ENCODE results near the gene KDM4B.

The KDM4B gene

GRCh38 chr19:4957981-4958380 lies 10.9 kb upstream of the KDM4B start:
- H3K9me3 ChIP-seq (ENCODE audit: insufficient read depth, low read length, severe bottlenecking): no peaks in the 10 kb centered on the region
- H3K27me3 ChIP-seq (ENCODE audit: insufficient read depth, low read length, poor library complexity): no peaks in the 10 kb centered on the region
- peaks cover 86% of the 10 kb centered on the region for H3K36me3 ChIP-seq (ENCODE audit: insufficient read depth, low read length)
- DNase-seq: no peak
- peaks cover 46% of the 10 kb centered on the region for H4K20me1 ChIP-seq (ENCODE audit: insufficient read depth, low read length)
- H2AFZ ChIP-seq (ENCODE audit: low read depth, low read length): no peak overlapping the region
- no peak overlapping the region for H3K9ac ChIP-seq (ENCODE audit: low read depth, low read length)
- no peaks in the 10 kb centered on the region for H3K4me1 ChIP-seq (ENCODE audit: insufficient read depth, low read length)
- H3K4me2 ChIP-seq (ENCODE audit: insufficient read depth, low read length): no peak overlapping the region
- no peak overlapping the region for H3K27ac ChIP-seq (ENCODE audit: low read length)
- ATAC-seq (ENCODE audit: insufficient read depth, low read depth): no peak
- TF ChIP-seq EZH2 (IDR thresholded peaks at IDR 0.05; ENCODE audit: borderline replicate concordance, low read depth, low read length, severe bottlenecking) (no peak), CTCF (IDR thresholded peaks at IDR 0.05; ENCODE audit: borderline replicate concordance, extremely low read depth, low read length, poor library complexity, severe bottlenecking) (no peak)
- H3K79me2 ChIP-seq (ENCODE audit: insufficient read depth, low read length): peaks cover 17% of the 10 kb centered on the region
- H3K4me3 ChIP-seq (ENCODE audit: low read depth in 1 of 2, low read length in 2 of 2): no peak overlapping the region

- Histone ChIP-seq H3K79me2 (ENCODE audit: insufficient read depth, low read length) (peaks cover 5% of the 10 kb centered on the region; the same call in 1 of the 2 replicates), H2AFZ (ENCODE audit: low read depth, low read length) (no peak overlapping the region), H4K20me1 (ENCODE audit: insufficient read depth, low read length) (peaks cover 29% of the 10 kb centered on the region), H3K9ac (ENCODE audit: low read depth, low read length) (no peak overlapping the region), H3K27me3 (ENCODE audit: insufficient read depth, low read length, poor library complexity) (no peaks in the 10 kb centered on the region), H3K36me3 (ENCODE audit: insufficient read depth, low read length) (peaks cover 63% of the 10 kb centered on the region), H3K4me3 (ENCODE audit: low read depth in 1 of 2, low read length in 2 of 2) (no peak overlapping the region), H3K4me2 (ENCODE audit: insufficient read depth, low read length) (no peak overlapping the region), H3K27ac (ENCODE audit: low read length) (no peak overlapping the region), H3K9me3 (ENCODE audit: insufficient read depth, low read length, severe bottlenecking) (no peaks in the 10 kb centered on the region), H3K4me1 (ENCODE audit: insufficient read depth, low read length) (no peaks in the 10 kb centered on the region)
- DNase-seq (no peak), ATAC-seq (ENCODE audit: insufficient read depth, low read depth) (no peak)
- TF ChIP-seq EZH2 (IDR thresholded peaks at IDR 0.05; ENCODE audit: borderline replicate concordance, low read depth, low read length, severe bottlenecking) (no peak), CTCF (IDR thresholded peaks at IDR 0.05; ENCODE audit: borderline replicate concordance, extremely low read depth, low read length, poor library complexity, severe bottlenecking) (no peak)
Observed at GRCh38 chr19:4962085-4962619, 6.8 kb upstream of the KDM4B start.

DNA sequence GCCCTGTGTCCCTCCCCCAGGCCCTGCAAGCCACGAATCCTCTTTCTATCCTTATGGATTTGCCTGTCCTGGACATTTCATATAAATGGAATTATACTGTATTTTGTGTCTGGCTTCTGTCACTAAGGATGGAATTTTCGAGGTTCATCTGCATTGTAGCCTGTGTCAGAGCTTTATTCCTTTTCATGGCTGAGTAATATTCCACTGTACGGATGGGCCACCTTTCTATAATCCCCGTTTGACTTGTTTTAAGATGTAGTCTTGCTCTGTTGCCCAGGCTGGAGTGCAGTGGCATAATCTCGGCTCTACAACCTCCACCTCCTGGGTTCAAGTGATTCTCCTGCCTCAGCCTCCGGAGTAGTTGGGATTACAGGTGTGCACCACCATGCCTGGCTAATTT lies 3.9 kb upstream of the KDM4B start:
- H4K20me1 ChIP-seq (ENCODE audit: insufficient read depth, low read length): peaks cover 15% of the 10 kb centered on the region
- H3K27me3 ChIP-seq (ENCODE audit: insufficient read depth, low read length, poor library complexity): no peaks in the 10 kb centered on the region
- H3K9me3 ChIP-seq (ENCODE audit: insufficient read depth, low read length, severe bottlenecking): no peaks in the 10 kb centered on the region
- H3K4me1 ChIP-seq (ENCODE audit: insufficient read depth, low read length): peaks cover 15% of the 10 kb centered on the region
- ATAC-seq (ENCODE audit: insufficient read depth, low read depth) (no peak), DNase-seq (no peak)
- H3K4me3 ChIP-seq (ENCODE audit: low read depth in 1 of 2, low read length in 2 of 2): no peak overlapping the region
- peaks cover 35% of the 10 kb centered on the region for H3K36me3 ChIP-seq (ENCODE audit: insufficient read depth, low read length)
- TF ChIP-seq EZH2 (IDR thresholded peaks at IDR 0.05; ENCODE audit: borderline replicate concordance, low read depth, low read length, severe bottlenecking) (no peak), CTCF (IDR thresholded peaks at IDR 0.05; ENCODE audit: borderline replicate concordance, extremely low read depth, low read length, poor library complexity, severe bottlenecking) (no peak)
- no peak overlapping the region for H2AFZ ChIP-seq (ENCODE audit: low read depth, low read length)
- peaks cover 14% of the 10 kb centered on the region for H3K79me2 ChIP-seq (ENCODE audit: insufficient read depth, low read length)
- H3K27ac ChIP-seq (ENCODE audit: low read length): no peak overlapping the region
- no peak overlapping the region for H3K9ac ChIP-seq (ENCODE audit: low read depth, low read length)
- H3K4me2 ChIP-seq (ENCODE audit: insufficient read depth, low read length): no peak overlapping the region

Measured in DND-41 (cell line).